ENCODE data around the gene MSX2. TPM values are rescaled to one million over a fixed set of nuclear protein-coding genes. Genes with fewer than 3 reads are reported as not detected.

Gene MSX2
- total RNA-seq, 1 experiment from 2014 or later, result 11.3 TPM

DNA sequence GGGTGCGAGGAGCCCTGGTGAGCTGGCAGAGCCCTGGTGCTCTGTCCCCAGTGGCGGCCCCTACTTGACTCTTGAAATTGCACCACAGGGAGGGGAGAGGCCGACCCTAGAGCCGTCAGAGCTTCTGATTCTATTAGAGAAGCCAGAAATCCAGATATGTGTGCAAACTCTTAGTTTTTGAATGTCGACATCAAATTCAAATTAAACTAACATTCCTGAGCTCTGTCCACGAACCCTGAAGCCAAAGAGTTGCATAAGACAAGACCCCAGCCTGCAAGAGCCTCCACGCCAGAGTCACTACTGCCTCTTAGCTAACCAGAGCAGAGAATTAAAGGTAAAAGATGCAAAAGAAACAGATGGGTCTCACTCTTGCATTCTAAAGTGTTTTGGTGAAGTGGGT, 29.8 kb upstream of the MSX2 start:
- Histone ChIP-seq H3K27me3 (ENCODE audit: insufficient read depth, low read length) (no peaks in the 10 kb centered on the region), H3K4me1 (ENCODE audit: control insufficient read depth in 1 of 2, insufficient read depth in 2 of 2, low read length in 2 of 2) (peaks cover 11 to 25% of the 10 kb centered on the region in 2 experiments; a peak in 3 of 4 replicates), H3K79me2 (ENCODE audit: insufficient read depth, low read length) (no peaks in the 10 kb centered on the region), H3K9ac (ENCODE audit: low read length) (no peak overlapping the region), H3K4me3 (replicated peaks in 1 of 2; ENCODE audit: low read depth in 1 of 2, low read length in 2 of 2) (no peak overlapping the region), H3K4me2 (ENCODE audit: low read length) (no peak overlapping the region), H3K9me3 (ENCODE audit: control insufficient read depth in 1 of 2, insufficient read depth in 1 of 2, low read depth in 1 of 2, low read length in 2 of 2) (no peaks in the 10 kb centered on the region), H3K27ac (ENCODE audit: low read depth, low read length) (no peak overlapping the region), H4K20me1 (ENCODE audit: insufficient read depth) (no peaks in the 10 kb centered on the region), H2AFZ (ENCODE audit: low read depth, low read length, poor library complexity, severe bottlenecking) (no peak overlapping the region), H3K9me2 (ENCODE audit: insufficient read depth) (no peaks in the 10 kb centered on the region), H3K36me3 (ENCODE audit: control insufficient read depth in 1 of 2, insufficient read depth in 2 of 2, low read length in 2 of 2) (no peaks in the 10 kb centered on the region)
- TF ChIP-seq EZH2phosphoT487 (IDR thresholded peaks at IDR 0.05; ENCODE audit: borderline replicate concordance) (no peak), SIN3A (IDR thresholded peaks at IDR 0.05; ENCODE audit: low read depth) (no peak), CBX3 (IDR thresholded peaks at IDR 0.05; ENCODE audit: low read depth) (no peak), SP1 (IDR thresholded peaks at IDR 0.05; ENCODE audit: low read depth) (no peak), ZFX (IDR thresholded peaks at IDR 0.05) (no peak), JUND (IDR thresholded peaks at IDR 0.05) (no peak), EZH2 (IDR thresholded peaks at IDR 0.05) (no peak), ZNF274 (IDR thresholded peaks at IDR 0.05; ENCODE audit: low read depth, low read length) (no peak), POLR2A (IDR thresholded peaks at IDR 0.05; ENCODE audit: borderline replicate concordance, extremely low read depth, insufficient read depth, insufficient read length) (no peak), SRF (IDR thresholded peaks at IDR 0.05; ENCODE audit: low read depth) (no peak), RAD21 (IDR thresholded peaks at IDR 0.05; ENCODE audit: low read depth) (no peak), FOSL1 (IDR thresholded peaks at IDR 0.05; ENCODE audit: low read depth) (no peak), ELF1 (IDR thresholded peaks at IDR 0.05; ENCODE audit: borderline replicate concordance, low read depth) (no peak), TCF7L2 (IDR thresholded peaks at IDR 0.05; ENCODE audit: borderline replicate concordance, extremely low read depth, insufficient read depth, insufficient read length) (no peak), EGR1 (IDR thresholded peaks at IDR 0.05; ENCODE audit: low read depth) (no peak)
- TF ChIP-seq, protein P1, sequence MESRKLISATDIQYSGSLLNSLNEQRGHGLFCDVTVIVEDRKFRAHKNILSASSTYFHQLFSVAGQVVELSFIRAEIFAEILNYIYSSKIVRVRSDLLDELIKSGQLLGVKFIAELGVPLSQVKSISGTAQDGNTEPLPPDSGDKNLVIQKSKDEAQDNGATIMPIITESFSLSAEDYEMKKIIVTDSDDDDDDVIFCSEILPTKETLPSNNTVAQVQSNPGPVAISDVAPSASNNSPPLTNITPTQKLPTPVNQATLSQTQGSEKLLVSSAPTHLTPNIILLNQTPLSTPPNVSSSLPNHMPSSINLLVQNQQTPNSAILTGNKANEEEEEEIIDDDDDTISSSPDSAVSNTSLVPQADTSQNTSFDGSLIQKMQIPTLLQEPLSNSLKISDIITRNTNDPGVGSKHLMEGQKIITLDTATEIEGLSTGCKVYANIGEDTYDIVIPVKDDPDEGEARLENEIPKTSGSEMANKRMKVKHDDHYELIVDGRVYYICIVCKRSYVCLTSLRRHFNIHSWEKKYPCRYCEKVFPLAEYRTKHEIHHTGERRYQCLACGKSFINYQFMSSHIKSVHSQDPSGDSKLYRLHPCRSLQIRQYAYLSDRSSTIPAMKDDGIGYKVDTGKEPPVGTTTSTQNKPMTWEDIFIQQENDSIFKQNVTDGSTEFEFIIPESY (IDR thresholded peaks at IDR 0.05; ENCODE audit: extremely low read depth, insufficient replicate concordance, low read length), result no peak
- TF ChIP-seq, protein P2, sequence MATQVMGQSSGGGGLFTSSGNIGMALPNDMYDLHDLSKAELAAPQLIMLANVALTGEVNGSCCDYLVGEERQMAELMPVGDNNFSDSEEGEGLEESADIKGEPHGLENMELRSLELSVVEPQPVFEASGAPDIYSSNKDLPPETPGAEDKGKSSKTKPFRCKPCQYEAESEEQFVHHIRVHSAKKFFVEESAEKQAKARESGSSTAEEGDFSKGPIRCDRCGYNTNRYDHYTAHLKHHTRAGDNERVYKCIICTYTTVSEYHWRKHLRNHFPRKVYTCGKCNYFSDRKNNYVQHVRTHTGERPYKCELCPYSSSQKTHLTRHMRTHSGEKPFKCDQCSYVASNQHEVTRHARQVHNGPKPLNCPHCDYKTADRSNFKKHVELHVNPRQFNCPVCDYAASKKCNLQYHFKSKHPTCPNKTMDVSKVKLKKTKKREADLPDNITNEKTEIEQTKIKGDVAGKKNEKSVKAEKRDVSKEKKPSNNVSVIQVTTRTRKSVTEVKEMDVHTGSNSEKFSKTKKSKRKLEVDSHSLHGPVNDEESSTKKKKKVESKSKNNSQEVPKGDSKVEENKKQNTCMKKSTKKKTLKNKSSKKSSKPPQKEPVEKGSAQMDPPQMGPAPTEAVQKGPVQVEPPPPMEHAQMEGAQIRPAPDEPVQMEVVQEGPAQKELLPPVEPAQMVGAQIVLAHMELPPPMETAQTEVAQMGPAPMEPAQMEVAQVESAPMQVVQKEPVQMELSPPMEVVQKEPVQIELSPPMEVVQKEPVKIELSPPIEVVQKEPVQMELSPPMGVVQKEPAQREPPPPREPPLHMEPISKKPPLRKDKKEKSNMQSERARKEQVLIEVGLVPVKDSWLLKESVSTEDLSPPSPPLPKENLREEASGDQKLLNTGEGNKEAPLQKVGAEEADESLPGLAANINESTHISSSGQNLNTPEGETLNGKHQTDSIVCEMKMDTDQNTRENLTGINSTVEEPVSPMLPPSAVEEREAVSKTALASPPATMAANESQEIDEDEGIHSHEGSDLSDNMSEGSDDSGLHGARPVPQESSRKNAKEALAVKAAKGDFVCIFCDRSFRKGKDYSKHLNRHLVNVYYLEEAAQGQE (IDR thresholded peaks at IDR 0.05; ENCODE audit: low read depth), result no peak
- TF ChIP-seq, protein P3, sequence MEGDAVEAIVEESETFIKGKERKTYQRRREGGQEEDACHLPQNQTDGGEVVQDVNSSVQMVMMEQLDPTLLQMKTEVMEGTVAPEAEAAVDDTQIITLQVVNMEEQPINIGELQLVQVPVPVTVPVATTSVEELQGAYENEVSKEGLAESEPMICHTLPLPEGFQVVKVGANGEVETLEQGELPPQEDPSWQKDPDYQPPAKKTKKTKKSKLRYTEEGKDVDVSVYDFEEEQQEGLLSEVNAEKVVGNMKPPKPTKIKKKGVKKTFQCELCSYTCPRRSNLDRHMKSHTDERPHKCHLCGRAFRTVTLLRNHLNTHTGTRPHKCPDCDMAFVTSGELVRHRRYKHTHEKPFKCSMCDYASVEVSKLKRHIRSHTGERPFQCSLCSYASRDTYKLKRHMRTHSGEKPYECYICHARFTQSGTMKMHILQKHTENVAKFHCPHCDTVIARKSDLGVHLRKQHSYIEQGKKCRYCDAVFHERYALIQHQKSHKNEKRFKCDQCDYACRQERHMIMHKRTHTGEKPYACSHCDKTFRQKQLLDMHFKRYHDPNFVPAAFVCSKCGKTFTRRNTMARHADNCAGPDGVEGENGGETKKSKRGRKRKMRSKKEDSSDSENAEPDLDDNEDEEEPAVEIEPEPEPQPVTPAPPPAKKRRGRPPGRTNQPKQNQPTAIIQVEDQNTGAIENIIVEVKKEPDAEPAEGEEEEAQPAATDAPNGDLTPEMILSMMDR (IDR thresholded peaks at IDR 0.05 in 2 of 3, conservative IDR thresholded peaks at IDR 0.05 in 1 of 3; ENCODE audit: borderline replicate concordance in 1 of 3, insufficient read depth in 1 of 3, low read depth in 2 of 3, low read length in 2 of 3), result no peak
- DNase-seq (ENCODE audit: low read depth, low spot score) (no peak), ATAC-seq (no peak)
- intact Hi-C loops (cut with micrococcal nuclease), result no loop called here
- BruUV-seq (replicated peaks), result no TSS peak
- ChIA-PET POLR2A (no interaction called here), RAD21 (ENCODE audit: low non-redundant PET in 1 of 2, low total read pairs in 2 of 2, uncharacterized antibody in 2 of 2, unreplicated experiment in 2 of 2) (no interaction called here), CTCF (no interaction called here)
